SK-N-SH treated with all-trans-retinoic acid at 6 μM for 48 hours (cell line): ENCODE data around the gene EWSR1.
A peak's percentile ranks its signal among the peaks of the same experiment; 100 is the strongest.

ENCODE experiments used
- ATAC-seq: fragments of 200-7000 bp; cut with Tn5 transposase; 3 replicates; pipeline ENCODE4 v1.9.1; 2020; ENCODE audit warnings: mild to moderate bottlenecking, moderate library complexity
- BACH2 ChIP-seq: fragments of 250-450 bp; sonication (Bioruptor Pico); IDR thresholded peaks from 2 replicates; pipeline ENCODE4 v1.9.0; 2021; ENCODE audit warnings: mild to moderate bottlenecking, borderline replicate concordance
- ESRRG ChIP-seq: fragments of 250-450 bp; sonication (Bioruptor Pico); IDR thresholded peaks from 2 replicates; pipeline ENCODE4 v1.6.1; 2021; ENCODE audit warnings: mild to moderate bottlenecking
- GLIS3 ChIP-seq: fragments of 250-450 bp; sonication (Bioruptor Pico); IDR thresholded peaks from 2 replicates; pipeline ENCODE4 v1.5.0; 2020; ENCODE audit warnings: mild to moderate bottlenecking, moderate library complexity
- ISL1 ChIP-seq: fragments of 250-450 bp; sonication (Bioruptor Pico); IDR thresholded peaks from 2 replicates; pipeline ENCODE4 v2.1.2; 2022; ENCODE audit warnings: mild to moderate bottlenecking, moderate library complexity
- OSR1 ChIP-seq: fragments of 250-450 bp; sonication (Bioruptor Pico); IDR thresholded peaks from 2 replicates; pipeline ENCODE4 v1.8.0; 2022; ENCODE audit warnings: moderate library complexity, mild to moderate bottlenecking, inconsistent platforms
- PPARA ChIP-seq: fragments of 250-450 bp; sonication (Bioruptor Pico); IDR thresholded peaks from 2 replicates; pipeline ENCODE4 v1.5.0; 2020; ENCODE audit warnings: mild to moderate bottlenecking, borderline replicate concordance
- RARB ChIP-seq: fragments of 250-450 bp; sonication (Bioruptor Pico); IDR thresholded peaks from 2 replicates; pipeline ENCODE4 v1.8.0; 2021; ENCODE audit warnings: mild to moderate bottlenecking, moderate library complexity
- SNAI2 ChIP-seq: fragments of 250-450 bp; sonication (Bioruptor Pico); IDR thresholded peaks from 2 replicates; pipeline ENCODE4 v1.5.0; 2020; ENCODE audit warnings: mild to moderate bottlenecking, moderate library complexity
- TCF4 ChIP-seq: fragments of 250-450 bp; sonication (Bioruptor Pico); IDR thresholded peaks from 2 replicates; pipeline ENCODE4 v1.8.0; 2021; ENCODE audit warnings: mild to moderate bottlenecking, moderate library complexity, borderline replicate concordance
- TOX ChIP-seq: fragments of 250-450 bp; sonication (Bioruptor Pico); IDR thresholded peaks from 2 replicates; pipeline ENCODE4 v1.8.0; 2021; ENCODE audit warnings: mild to moderate bottlenecking, moderate library complexity, borderline replicate concordance
- ZC3H10 ChIP-seq: fragments of 250-450 bp; sonication (Bioruptor Pico); IDR thresholded peaks from 2 replicates; pipeline ENCODE4 v1.5.1; 2021; ENCODE audit warnings: mild to moderate bottlenecking, moderate library complexity
- ZFP30 ChIP-seq: fragments of 450-650 bp; formaldehyde crosslinking; IDR thresholded peaks from 2 replicates; pipeline ENCODE4 v1.5.0; 2022; ENCODE audit warnings: mild to moderate bottlenecking, moderate library complexity
- ZNF565 ChIP-seq: fragments of 450-650 bp; formaldehyde crosslinking; conservative IDR thresholded peaks from 2 replicates; pipeline ENCODE4 v1.5.0; 2020; ENCODE audit warnings: low read depth, mild to moderate bottlenecking, moderate library complexity
- ZNF70 ChIP-seq: fragments of 450-650 bp; formaldehyde crosslinking; IDR thresholded peaks from 2 replicates; pipeline ENCODE4 v1.5.0; 2020; ENCODE audit warnings: mild to moderate bottlenecking, moderate library complexity
- ZNF8 ChIP-seq: fragments of 450-650 bp; formaldehyde crosslinking; IDR thresholded peaks from 2 replicates; pipeline ENCODE4 v1.5.0; 2020; ENCODE audit warnings: mild to moderate bottlenecking, moderate library complexity
- TF ChIP-seq, protein P1 (sequence below): fragments of 250-450 bp; sonication (Bioruptor Pico); IDR thresholded peaks from 2 replicates; pipeline ENCODE4 v1.5.1; 2021; ENCODE audit warnings: mild to moderate bottlenecking, moderate library complexity
- TF ChIP-seq, protein P2 (sequence below): fragments of 250-450 bp; sonication (Bioruptor Pico); IDR thresholded peaks from 2 replicates; pipeline ENCODE4 v1.8.0; 2020; ENCODE audit warnings: mild to moderate bottlenecking, moderate library complexity, borderline replicate concordance
- TF ChIP-seq, protein P3 (sequence below): fragments of 250-450 bp; sonication (Bioruptor Pico); IDR thresholded peaks from 2 replicates; pipeline ENCODE4 v1.8.0; 2021; ENCODE audit warnings: low read depth, mild to moderate bottlenecking, moderate library complexity, borderline replicate concordance
- TF ChIP-seq, protein P4 (sequence below): fragments of 250-450 bp; sonication (Bioruptor Pico); IDR thresholded peaks from 2 replicates; pipeline ENCODE4 v1.5.1; 2020; ENCODE audit warnings: low read depth, mild to moderate bottlenecking, moderate library complexity

Gene EWSR1

DNA sequence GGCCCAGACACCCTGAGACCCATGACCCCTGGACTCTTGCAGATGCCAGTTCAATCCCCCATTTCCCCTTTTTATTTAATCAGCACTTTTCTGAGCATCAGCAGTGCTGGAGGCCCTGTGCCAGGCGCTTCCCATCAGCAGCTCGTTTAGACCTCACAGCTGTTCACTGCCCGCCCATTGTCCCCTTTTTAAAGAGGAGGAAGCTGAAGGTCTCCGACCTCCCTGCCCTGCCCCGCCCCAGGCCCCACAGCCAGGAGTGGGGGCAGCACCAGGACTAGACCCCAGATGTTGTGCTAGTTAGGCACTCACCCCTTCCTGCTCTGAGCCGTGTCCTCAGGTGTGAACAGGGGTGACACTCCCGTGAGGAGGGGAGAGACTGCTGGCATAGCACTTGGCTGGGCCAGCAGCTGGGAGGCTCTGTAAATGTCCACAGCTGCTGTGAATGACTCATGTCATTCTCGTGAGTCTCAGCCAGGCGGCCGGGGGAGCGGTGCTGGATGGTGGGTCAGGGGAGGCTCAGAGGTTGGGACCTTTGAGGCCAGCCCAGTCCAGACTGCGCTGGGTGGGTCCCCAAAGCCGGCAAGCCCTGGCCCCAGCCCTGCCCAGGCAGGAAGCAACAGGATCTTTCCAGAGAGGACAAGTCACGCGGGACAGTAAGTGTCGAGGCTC lies 42.5 kb upstream of the EWSR1 start:
- TF ChIP-seq PPARA (CRISPR knock-in tag) (no peak), ZC3H10 (CRISPR knock-in tag) (no peak), GLIS3 (no peak), ZFP30 (no peak), ZNF565 (CRISPR knock-in tag) (no peak), ISL1 (no peak), ZNF8 (CRISPR knock-in tag) (no peak), TCF4 (no peak), ESRRG (CRISPR knock-in tag) (no peak), BACH2 (CRISPR knock-in tag) (no peak), SNAI2 (CRISPR knock-in tag) (no peak)
- TF ChIP-seq, protein P1, sequence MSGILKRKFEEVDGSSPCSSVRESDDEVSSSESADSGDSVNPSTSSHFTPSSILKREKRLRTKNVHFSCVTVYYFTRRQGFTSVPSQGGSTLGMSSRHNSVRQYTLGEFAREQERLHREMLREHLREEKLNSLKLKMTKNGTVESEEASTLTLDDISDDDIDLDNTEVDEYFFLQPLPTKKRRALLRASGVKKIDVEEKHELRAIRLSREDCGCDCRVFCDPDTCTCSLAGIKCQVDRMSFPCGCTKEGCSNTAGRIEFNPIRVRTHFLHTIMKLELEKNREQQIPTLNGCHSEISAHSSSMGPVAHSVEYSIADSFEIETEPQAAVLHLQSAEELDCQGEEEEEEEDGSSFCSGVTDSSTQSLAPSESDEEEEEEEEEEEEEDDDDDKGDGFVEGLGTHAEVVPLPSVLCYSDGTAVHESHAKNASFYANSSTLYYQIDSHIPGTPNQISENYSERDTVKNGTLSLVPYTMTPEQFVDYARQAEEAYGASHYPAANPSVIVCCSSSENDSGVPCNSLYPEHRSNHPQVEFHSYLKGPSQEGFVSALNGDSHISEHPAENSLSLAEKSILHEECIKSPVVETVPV (CRISPR knock-in tag) = no peak
- TF ChIP-seq, protein P2, sequence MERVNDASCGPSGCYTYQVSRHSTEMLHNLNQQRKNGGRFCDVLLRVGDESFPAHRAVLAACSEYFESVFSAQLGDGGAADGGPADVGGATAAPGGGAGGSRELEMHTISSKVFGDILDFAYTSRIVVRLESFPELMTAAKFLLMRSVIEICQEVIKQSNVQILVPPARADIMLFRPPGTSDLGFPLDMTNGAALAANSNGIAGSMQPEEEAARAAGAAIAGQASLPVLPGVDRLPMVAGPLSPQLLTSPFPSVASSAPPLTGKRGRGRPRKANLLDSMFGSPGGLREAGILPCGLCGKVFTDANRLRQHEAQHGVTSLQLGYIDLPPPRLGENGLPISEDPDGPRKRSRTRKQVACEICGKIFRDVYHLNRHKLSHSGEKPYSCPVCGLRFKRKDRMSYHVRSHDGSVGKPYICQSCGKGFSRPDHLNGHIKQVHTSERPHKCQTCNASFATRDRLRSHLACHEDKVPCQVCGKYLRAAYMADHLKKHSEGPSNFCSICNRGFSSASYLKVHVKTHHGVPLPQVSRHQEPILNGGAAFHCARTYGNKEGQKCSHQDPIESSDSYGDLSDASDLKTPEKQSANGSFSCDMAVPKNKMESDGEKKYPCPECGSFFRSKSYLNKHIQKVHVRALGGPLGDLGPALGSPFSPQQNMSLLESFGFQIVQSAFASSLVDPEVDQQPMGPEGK (CRISPR knock-in tag) = no peak

GRCh38 chr22:29226351-29226981 lies 41.6 kb upstream of the EWSR1 start:
- TF ChIP-seq SNAI2 (CRISPR knock-in tag) (no peak), ZNF70 (CRISPR knock-in tag) (no peak), PPARA (CRISPR knock-in tag) (no peak), ZNF565 (CRISPR knock-in tag) (no peak), BACH2 (CRISPR knock-in tag) (no peak), ZC3H10 (CRISPR knock-in tag) (no peak), OSR1 (CRISPR knock-in tag) (no peak), RARB (CRISPR knock-in tag) (no peak), ISL1 (no peak)
- TF ChIP-seq, protein P2 (CRISPR knock-in tag) = no peak
- TF ChIP-seq, protein P3, sequence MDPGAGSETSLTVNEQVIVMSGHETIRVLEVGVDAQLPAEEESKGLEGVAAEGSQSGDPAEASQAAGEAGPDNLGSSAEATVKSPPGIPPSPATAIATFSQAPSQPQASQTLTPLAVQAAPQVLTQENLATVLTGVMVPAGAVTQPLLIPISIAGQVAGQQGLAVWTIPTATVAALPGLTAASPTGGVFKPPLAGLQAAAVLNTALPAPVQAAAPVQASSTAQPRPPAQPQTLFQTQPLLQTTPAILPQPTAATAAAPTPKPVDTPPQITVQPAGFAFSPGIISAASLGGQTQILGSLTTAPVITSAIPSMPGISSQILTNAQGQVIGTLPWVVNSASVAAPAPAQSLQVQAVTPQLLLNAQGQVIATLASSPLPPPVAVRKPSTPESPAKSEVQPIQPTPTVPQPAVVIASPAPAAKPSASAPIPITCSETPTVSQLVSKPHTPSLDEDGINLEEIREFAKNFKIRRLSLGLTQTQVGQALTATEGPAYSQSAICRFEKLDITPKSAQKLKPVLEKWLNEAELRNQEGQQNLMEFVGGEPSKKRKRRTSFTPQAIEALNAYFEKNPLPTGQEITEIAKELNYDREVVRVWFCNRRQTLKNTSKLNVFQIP (CRISPR knock-in tag) = no peak
- no peak for ATAC-seq

More for the DNA sequence above, 42.5 kb upstream of the EWSR1 start:
- peak; percentile 36 for ATAC-seq

DNA sequence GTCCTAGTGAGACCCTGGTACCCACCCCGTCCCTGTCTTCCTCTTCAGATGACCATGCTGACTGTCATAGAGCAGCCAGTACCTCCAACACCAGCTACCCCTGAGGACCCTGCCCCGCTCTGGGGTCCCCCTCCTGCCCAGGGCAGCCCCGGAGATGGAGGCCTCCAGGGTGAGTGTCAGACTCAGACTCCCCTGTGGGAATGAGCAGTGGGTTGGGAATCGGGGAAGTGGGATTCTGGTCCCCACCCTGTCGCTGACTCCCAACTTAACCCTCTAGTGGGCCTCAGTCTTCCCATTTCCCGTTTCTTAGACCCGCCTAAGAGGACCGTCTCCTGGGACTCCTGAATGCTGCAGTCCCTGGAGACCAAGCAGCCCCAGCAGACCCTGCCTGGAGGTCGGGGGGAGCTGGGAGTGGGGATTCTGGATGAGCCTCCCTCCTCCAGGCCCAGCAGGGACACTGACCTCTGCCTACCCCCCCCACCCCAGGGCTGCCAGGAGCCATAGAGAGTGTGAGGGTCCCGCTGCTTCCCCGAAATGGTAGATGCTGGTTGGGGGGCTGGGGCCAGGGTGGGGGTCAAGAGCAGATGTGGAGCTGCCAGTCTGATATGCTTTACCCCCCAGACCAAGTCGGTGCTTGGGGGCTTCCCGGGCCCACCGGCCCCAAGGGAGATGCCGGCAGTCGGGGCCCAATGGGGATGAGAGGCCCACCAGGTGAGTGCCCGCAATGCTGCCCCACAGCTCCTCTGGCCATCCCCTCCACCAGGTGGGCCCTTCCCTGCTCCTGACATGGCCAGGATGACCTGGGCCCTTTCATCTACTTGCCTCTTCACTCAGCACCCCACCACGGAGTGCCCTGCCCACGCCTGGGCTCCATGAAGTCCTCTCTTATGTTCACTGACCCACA lies 36.8 kb upstream of the EWSR1 start:
- no peak for ATAC-seq
- no peak for TF ChIP-seq TOX
- TF ChIP-seq, protein P4, sequence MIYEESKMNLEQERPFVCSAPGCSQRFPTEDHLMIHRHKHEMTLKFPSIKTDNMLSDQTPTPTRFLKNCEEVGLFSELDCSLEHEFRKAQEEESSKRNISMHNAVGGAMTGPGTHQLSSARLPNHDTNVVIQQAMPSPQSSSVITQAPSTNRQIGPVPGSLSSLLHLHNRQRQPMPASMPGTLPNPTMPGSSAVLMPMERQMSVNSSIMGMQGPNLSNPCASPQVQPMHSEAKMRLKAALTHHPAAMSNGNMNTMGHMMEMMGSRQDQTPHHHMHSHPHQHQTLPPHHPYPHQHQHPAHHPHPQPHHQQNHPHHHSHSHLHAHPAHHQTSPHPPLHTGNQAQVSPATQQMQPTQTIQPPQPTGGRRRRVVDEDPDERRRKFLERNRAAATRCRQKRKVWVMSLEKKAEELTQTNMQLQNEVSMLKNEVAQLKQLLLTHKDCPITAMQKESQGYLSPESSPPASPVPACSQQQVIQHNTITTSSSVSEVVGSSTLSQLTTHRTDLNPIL (CRISPR knock-in tag) = no peak
